Type B pancreatic cell (in vitro differentiated cells): ENCODE data around the gene CDC42SE1. TPM values are rescaled to one million over a fixed set of nuclear protein-coding genes. Genes with fewer than 3 reads are reported as not detected.

ENCODE experiments used
- DNase-seq: peaks from one replicate; pipeline ENCODE4 v3.0.0; 2021; ENCODE audit warnings: mixed read lengths; ENCODE audit not compliant: unreplicated experiment; ENCODE audit errors: extremely low spot score
- H3K27ac Mint-ChIP-seq: 2 replicates; pipeline ENCODE4 v1.8.0; 2021; ENCODE audit warnings: mild to moderate bottlenecking, mixed read lengths
- H3K27me3 Mint-ChIP-seq: 2 replicates; pipeline ENCODE4 v1.8.0; 2021; ENCODE audit warnings: mixed read lengths
- H3K36me3 Mint-ChIP-seq: 2 replicates; pipeline ENCODE4 v1.8.0; 2021; ENCODE audit warnings: mixed read lengths
- H3K4me1 Mint-ChIP-seq: one replicate; pipeline ENCODE4 v1.8.0; 2021; ENCODE audit warnings: mixed read lengths; ENCODE audit not compliant: unreplicated experiment
- H3K4me3 Mint-ChIP-seq: 2 replicates; pipeline ENCODE4 v1.8.0; 2021; ENCODE audit warnings: mild to moderate bottlenecking, mixed read lengths
- H3K9me3 Mint-ChIP-seq: 2 replicates; pipeline ENCODE4 v1.8.0; 2021; ENCODE audit warnings: mixed read lengths
- CTCF ChIP-seq: fragments of 200-600 bp; sonication (generic); conservative IDR thresholded peaks from 2 replicates; pipeline ENCODE4 v1.5.0; 2021; ENCODE audit warnings: antibody characterized with exemption, mild to moderate bottlenecking
- total RNA-seq: library from RNA; stranded (reverse); gene quantifications from 2 replicates; pipeline ENCODE4 v1.2.1, GENCODE V29; 2021; ENCODE audit warnings: low replicate concordance

Gene CDC42SE1
- total RNA-seq, 1 donor from 2014 or later: 109 TPM

GRCh38 chr1:151058692-151059091 is 730 bp downstream of the CDC42SE1 start:
- TF ChIP-seq CTCF: no peak

GRCh38 chr1:151056149-151056548 is 3.3 kb downstream of the CDC42SE1 start:
- Mint-ChIP-seq H3K27me3 (no peaks in the 10 kb centered on the region), H3K36me3 (peaks cover 25% of the 10 kb centered on the region), H3K9me3 (no peaks in the 10 kb centered on the region), H3K4me3 (peak overlapping the region; percentile 88), H3K4me1 (peaks cover 28% of the 10 kb centered on the region), H3K27ac (peak overlapping the region; percentile 79)
- no peak for TF ChIP-seq CTCF
- no peak for DNase-seq

More at GRCh38 chr1:151058692-151059091, 730 bp downstream of the CDC42SE1 start:
- no peaks in the 10 kb centered on the region for H3K9me3 Mint-ChIP-seq
- peak overlapping the region; percentile 79 for H3K27ac Mint-ChIP-seq
- H3K4me1 Mint-ChIP-seq: peaks cover 42% of the 10 kb centered on the region
- H3K27me3 Mint-ChIP-seq: no peaks in the 10 kb centered on the region
- H3K4me3 Mint-ChIP-seq: peak overlapping the region; percentile 88
- DNase-seq: no peak
- H3K36me3 Mint-ChIP-seq: peaks cover 24% of the 10 kb centered on the region

GRCh38 chr1:151055581-151055980 is 3.8 kb downstream of the CDC42SE1 start:
- Mint-ChIP-seq H3K4me3 (peak overlapping the region; percentile 59), H3K27me3 (no peaks in the 10 kb centered on the region), H3K36me3 (peaks cover 25% of the 10 kb centered on the region), H3K27ac (peak overlapping the region; percentile 79), H3K4me1 (peaks cover 28% of the 10 kb centered on the region), H3K9me3 (no peaks in the 10 kb centered on the region)
- no peak for DNase-seq
- no peak for TF ChIP-seq CTCF

GRCh38 chr1:151054971-151055547 is 4.4 kb downstream of the CDC42SE1 start:
- TF ChIP-seq CTCF: no peak
- peaks cover 28% of the 10 kb centered on the region for H3K4me1 Mint-ChIP-seq
- H3K9me3 Mint-ChIP-seq: no peaks in the 10 kb centered on the region
- peaks cover 25% of the 10 kb centered on the region for H3K36me3 Mint-ChIP-seq
- no peaks in the 10 kb centered on the region for H3K27me3 Mint-ChIP-seq
- H3K27ac Mint-ChIP-seq: peak overlapping the region; percentile 79
- DNase-seq: no peak
- H3K4me3 Mint-ChIP-seq: peak overlapping the region; percentile 59

GRCh38 chr1:151051356-151052009 is 7.9 kb downstream of the CDC42SE1 start:
- Mint-ChIP-seq H3K27me3 (no peaks in the 10 kb centered on the region), H3K4me3 (no peak overlapping the region), H3K4me1 (peaks cover 17% of the 10 kb centered on the region), H3K36me3 (peaks cover 20% of the 10 kb centered on the region), H3K27ac (peak overlapping the region; percentile 71), H3K9me3 (no peaks in the 10 kb centered on the region)
- no peak for TF ChIP-seq CTCF
- no peak for DNase-seq
